Endothelial cell of umbilical vein (primary cell): ENCODE results near the gene C1orf174.

ENCODE experiments used
- CTCF ChIP-seq, 2 donors: IDR thresholded peaks; 1 replicate in 1 of 2; 2 replicates in 1 of 2; pipeline ENCODE4 v1.5.1; 2011; ENCODE audit warnings: low read length in 2 of 2, mild to moderate bottlenecking in 2 of 2, moderate library complexity in 2 of 2, control low read depth in 1 of 2, inconsistent platforms in 1 of 2, low read depth in 1 of 2; ENCODE audit not compliant: insufficient read depth in 1 of 2; ENCODE audit errors: extremely low read depth in 1 of 2
- JUN ChIP-seq: IDR thresholded peaks from 2 replicates; pipeline ENCODE4 v1.6.1; 2011; ENCODE audit warnings: borderline replicate concordance, low read depth; ENCODE audit not compliant: insufficient read length, insufficient read depth
- POLR2A ChIP-seq: IDR thresholded peaks from 2 replicates; pipeline ENCODE4 v1.6.1; 2012; ENCODE audit warnings: low read depth, mild to moderate bottlenecking, control low read depth, low read length

- TF ChIP-seq CTCF (IDR thresholded peaks at IDR 0.05; ENCODE audit: extremely low read depth in 1 of 2, insufficient read depth in 1 of 2, low read depth in 1 of 2, low read length in 2 of 2) (no peak), POLR2A (no peak), JUN (no peak)
Measured at GRCh38 chr1:3918966-3919611, 19.0 kb upstream of the C1orf174 start.
